GM12878 (cell line): ENCODE measurements around the gene SSX1. TPM values are rescaled to one million over a fixed set of nuclear protein-coding genes. Genes with fewer than 3 reads are reported as not detected.
A peak's percentile ranks its signal among the peaks of the same experiment; 100 is the strongest.
"Not testable (repeated sequence)": the region's sequence is repeated elsewhere in the genome, so short reads cannot be mapped to it uniquely, and the experiment has no call there.

ENCODE experiments used
- ATAC-seq: fragments of 200-7000 bp; cut with Tn5 transposase; 3 replicates; pipeline ENCODE4 v1.9.1; 2020; ENCODE audit warnings: mild to moderate bottlenecking, moderate library complexity
- BruUV-seq: library from RNA; stranded (reverse); fragments of 400-500 nt; replicated peaks from 2 replicates; lab custom pipeline; 2021; lab: Mats Ljungman, UMichigan
- CTCF ChIA-PET: fragments of 300-600 bp; sonication (Branson Sonifier 250); formaldehyde crosslinking; extraction: SDS; loops from one replicate; lab custom pipeline; 2021; ENCODE audit warnings: inconsistent platforms; lab: Yijun Ruan, JAX
- POLR2A ChIA-PET: fragments of 350-600 bp; formaldehyde crosslinking; extraction: SDS; loops from one replicate; lab custom pipeline; 2021; ENCODE audit warnings: inconsistent platforms; lab: Charles Lee
- RAD21 ChIA-PET: fragments of 300-600 bp; sonication (Branson Sonifier 250); formaldehyde crosslinking; loops from one replicate; lab custom pipeline; 2023; ENCODE audit warnings: antibody characterized with exemption; ENCODE audit not compliant: unreplicated experiment; lab: Charles Lee
- SMC1A ChIA-PET: fragments of 300-600 bp; sonication (Branson Sonifier 250); formaldehyde crosslinking; loops from one replicate; lab custom pipeline; 2023; ENCODE audit not compliant: unreplicated experiment, uncharacterized antibody; lab: Charles Lee
- DNase-seq: peaks from one replicate; pipeline ENCODE4 v3.0.0-alpha.2; 2011; ENCODE audit warnings: low read depth, low spot score
- FAIRE-seq: peaks from 3 replicates; lab custom pipeline; 2011; peaks lifted over from hg19 to GRCh38; lab: Jason Lieb, UNC
- H2AFZ ChIP-seq: 2 replicates; pipeline ENCODE4 v1.6.0; 2011; ENCODE audit warnings: low read depth, low read length, control low read depth; ENCODE audit not compliant: control insufficient read depth
- H3K27ac ChIP-seq: 2 replicates; pipeline ENCODE4 v1.5.1; 2011; ENCODE audit warnings: control low read depth; ENCODE audit not compliant: control insufficient read depth, insufficient read depth
- H3K27me3 ChIP-seq, 2 experiments: replicated peaks in 1 of 2; 2 replicates each; pipeline versions ENCODE4 v1.6.0 to v1.6.1; 2011; ENCODE audit warnings: low read length in 1 of 2; ENCODE audit not compliant: control insufficient read depth in 2 of 2, insufficient read depth in 2 of 2
- H3K36me3 ChIP-seq, 2 experiments: 2 replicates each; pipeline ENCODE4 v1.5.1; 2011; ENCODE audit warnings: low read length in 1 of 2; ENCODE audit not compliant: control insufficient read depth in 2 of 2, insufficient read depth in 2 of 2
- H3K4me1 ChIP-seq: 2 replicates; pipeline ENCODE4 v1.6.1; 2011; ENCODE audit warnings: mild to moderate bottlenecking, low read length, moderate library complexity, mixed read lengths; ENCODE audit not compliant: control insufficient read depth, insufficient read depth
- H3K4me2 ChIP-seq: 2 replicates; pipeline ENCODE4 v1.6.0; 2011; ENCODE audit warnings: control low read depth; ENCODE audit not compliant: control insufficient read depth, insufficient read depth
- H3K4me3 ChIP-seq: fragments of 200-600 bp; sonication (generic); 2 replicates; pipeline ENCODE4 v1.5.1; 2016
- H3K79me2 ChIP-seq: 2 replicates; pipeline ENCODE4 v1.6.0; 2011; ENCODE audit warnings: low read length; ENCODE audit not compliant: control insufficient read depth, insufficient read depth
- H3K9ac ChIP-seq: 2 replicates; pipeline ENCODE4 v1.8.0; 2011; ENCODE audit warnings: low read length, control low read depth, mixed read lengths; ENCODE audit not compliant: control insufficient read depth, insufficient read depth
- H3K9me3 ChIP-seq: replicated peaks from 3 replicates; pipeline ENCODE4 v1.5.1; 2011; ENCODE audit warnings: mild to moderate bottlenecking, low read length; ENCODE audit not compliant: control insufficient read depth, insufficient read depth
- H4K20me1 ChIP-seq: 2 replicates; pipeline ENCODE4 v1.6.0; 2011; ENCODE audit not compliant: control insufficient read depth, insufficient read depth
- FOXK2 ChIP-seq: fragments of 450-650 bp; IDR thresholded peaks from 2 replicates; pipeline ENCODE4 v1.6.1; 2017; ENCODE audit warnings: mild to moderate bottlenecking, moderate library complexity
- HDAC2 ChIP-seq: fragments of 200-600 bp; sonication (generic); IDR thresholded peaks from 2 replicates; pipeline ENCODE4 v1.6.1; 2017
- NFYB ChIP-seq: IDR thresholded peaks from 2 replicates; pipeline ENCODE4 v1.6.1; 2011; ENCODE audit warnings: low read depth, mild to moderate bottlenecking, low read length, improper control_type of control experiment, moderate library complexity; ENCODE audit not compliant: insufficient read depth
- ZZZ3 ChIP-seq: IDR thresholded peaks from 2 replicates; pipeline ENCODE4 v1.6.1; 2011; ENCODE audit warnings: low read depth; ENCODE audit not compliant: control insufficient read depth, insufficient read length
- WGBS: methylation state at CpG from one replicate; pipeline ENCODE4 v1.1.6; 2016; ENCODE audit warnings: low lambda C conversion rate; ENCODE audit not compliant: insufficient replicate concordance, insufficient coverage; ENCODE audit errors: missing lambda C conversion rate; 5-methylcytosine and 5-hydroxymethylcytosine counted together
- in situ Hi-C: fragments of 300-500 bp; cut with MboI; formaldehyde crosslinking; loops from 9 replicates; pipeline ENCODE4 v1.14.3; 2018; ENCODE audit warnings: mixed read lengths
- intact Hi-C: fragments of 100-400 bp; cut with micrococcal nuclease; formaldehyde crosslinking; loops from one replicate; pipeline ENCODE4 v1.14.2; 2022; ENCODE audit not compliant: unreplicated experiment
- polyA plus RNA-seq, 11 experiments: library from polyadenylated mRNA; depleted of rRNA in 4 of 11; unstranded in 6 of 11; stranded (reverse) in 5 of 11; fragments of >200 nt; fragmentation: Nextera tagmentation in 4 of 11; fragmentation: Illumina TruSeq in 1 of 11; extraction: Ambion mirVana in 4 of 11; extraction: Trizol in 1 of 11; gene quantifications; 1 replicate in 1 of 11; 2 replicates in 10 of 11; pipeline versions ENCODE4 v1.2.1 to v1.2.3, GENCODE V29; 2011 to 2016; ENCODE audit warnings: inconsistent platforms in 2 of 11, missing spikeins in 2 of 11, low read depth in 1 of 11
- total RNA-seq, 4 experiments: library from RNA; depleted of rRNA in 3 of 4; stranded (reverse); fragments of >200 nt in 3 of 4; fragmentation: Illumina TruSeq in 1 of 4; extraction: Trizol in 1 of 4; gene quantifications; 2 replicates each; pipeline versions ENCODE4 v1.2.1 to v1.2.3, GENCODE V29; 2013 to 2021
- TF ChIP-seq, protein P1 (sequence below): fragments of 450-650 bp; IDR thresholded peaks from 2 replicates; pipeline ENCODE4 v1.6.1; 2017; ENCODE audit warnings: mild to moderate bottlenecking, moderate library complexity

The SSX1 gene
- total and polyA plus RNA-seq, 10 of the 15 experiments (the other 5 are each of a cell fraction or from before 2014, with no cell fraction given): 0.15 to 0.26 TPM; not detected in 8

GRCh38 chrX:48278958-48279357, 23.8 kb downstream of the SSX1 start:
- Histone ChIP-seq H3K4me3 (no peak overlapping the region), H3K79me2 (no peaks in the 10 kb centered on the region), H3K9me3 (no peaks in the 10 kb centered on the region; the same call in 2 of the 3 replicates), H3K27me3 (no peaks in the 10 kb centered on the region), H3K4me1 (no peaks in the 10 kb centered on the region), H3K27ac (no peak overlapping the region), H4K20me1 (no peaks in the 10 kb centered on the region), H2AFZ (no peak overlapping the region), H3K4me2 (no peak overlapping the region), H3K36me3 (no peaks in the 10 kb centered on the region), H3K9ac (no peak overlapping the region)
- RAD21 ChIA-PET: no interaction called here
- 31% methylated on average over 9 of the region's 9 CpGs for WGBS
- BruUV-seq: no TSS peak
- POLR2A ChIA-PET: no interaction called here
- TF ChIP-seq HDAC2 (no peak), NFYB (0 out of 2 replicates have a peak, but pooled peaks have one; percentile 50), ZZZ3 (no peak), FOXK2 (no peak)
- TF ChIP-seq, protein P1, sequence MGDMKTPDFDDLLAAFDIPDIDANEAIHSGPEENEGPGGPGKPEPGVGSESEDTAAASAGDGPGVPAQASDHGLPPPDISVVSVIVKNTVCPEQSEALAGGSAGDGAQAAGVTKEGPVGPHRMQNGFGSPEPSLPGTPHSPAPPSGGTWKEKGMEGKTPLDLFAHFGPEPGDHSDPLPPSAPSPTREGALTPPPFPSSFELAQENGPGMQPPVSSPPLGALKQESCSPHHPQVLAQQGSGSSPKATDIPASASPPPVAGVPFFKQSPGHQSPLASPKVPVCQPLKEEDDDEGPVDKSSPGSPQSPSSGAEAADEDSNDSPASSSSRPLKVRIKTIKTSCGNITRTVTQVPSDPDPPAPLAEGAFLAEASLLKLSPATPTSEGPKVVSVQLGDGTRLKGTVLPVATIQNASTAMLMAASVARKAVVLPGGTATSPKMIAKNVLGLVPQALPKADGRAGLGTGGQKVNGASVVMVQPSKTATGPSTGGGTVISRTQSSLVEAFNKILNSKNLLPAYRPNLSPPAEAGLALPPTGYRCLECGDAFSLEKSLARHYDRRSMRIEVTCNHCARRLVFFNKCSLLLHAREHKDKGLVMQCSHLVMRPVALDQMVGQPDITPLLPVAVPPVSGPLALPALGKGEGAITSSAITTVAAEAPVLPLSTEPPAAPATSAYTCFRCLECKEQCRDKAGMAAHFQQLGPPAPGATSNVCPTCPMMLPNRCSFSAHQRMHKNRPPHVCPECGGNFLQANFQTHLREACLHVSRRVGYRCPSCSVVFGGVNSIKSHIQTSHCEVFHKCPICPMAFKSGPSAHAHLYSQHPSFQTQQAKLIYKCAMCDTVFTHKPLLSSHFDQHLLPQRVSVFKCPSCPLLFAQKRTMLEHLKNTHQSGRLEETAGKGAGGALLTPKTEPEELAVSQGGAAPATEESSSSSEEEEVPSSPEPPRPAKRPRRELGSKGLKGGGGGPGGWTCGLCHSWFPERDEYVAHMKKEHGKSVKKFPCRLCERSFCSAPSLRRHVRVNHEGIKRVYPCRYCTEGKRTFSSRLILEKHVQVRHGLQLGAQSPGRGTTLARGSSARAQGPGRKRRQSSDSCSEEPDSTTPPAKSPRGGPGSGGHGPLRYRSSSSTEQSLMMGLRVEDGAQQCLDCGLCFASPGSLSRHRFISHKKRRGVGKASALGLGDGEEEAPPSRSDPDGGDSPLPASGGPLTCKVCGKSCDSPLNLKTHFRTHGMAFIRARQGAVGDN: no peak
- FAIRE-seq (no peak), DNase-seq (no peak), ATAC-seq (no peak)
- in situ Hi-C loops (no loop called here), intact Hi-C loops (no loop called here)
- CTCF ChIA-PET: no interaction called here
- SMC1A ChIA-PET: no interaction called here

DNA sequence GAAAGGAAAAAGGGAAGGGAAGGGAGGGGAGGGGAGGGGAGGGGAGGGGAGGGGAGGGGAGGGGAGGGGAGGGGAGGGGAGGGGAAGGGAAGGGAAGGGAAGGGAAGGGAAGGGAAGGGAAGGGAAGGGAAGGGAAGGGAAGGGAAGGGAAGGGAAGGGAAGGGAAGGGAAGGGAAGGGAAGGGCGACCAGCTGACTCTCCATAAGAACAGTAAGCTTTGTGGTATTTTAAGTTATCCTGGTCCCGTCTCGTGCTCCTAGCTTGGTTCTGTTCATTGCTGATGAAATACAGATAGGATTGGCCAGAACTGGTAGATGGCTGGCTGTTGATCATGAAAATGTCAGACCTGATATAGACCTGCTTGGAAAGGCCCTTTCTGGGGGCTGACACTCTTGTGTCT, 25.5 kb downstream of the SSX1 start:
- SMC1A ChIA-PET, CTCF ChIA-PET, H3K79me2 ChIP-seq, H3K36me3 ChIP-seq, H3K9me3 ChIP-seq, ATAC-seq, H3K4me2 ChIP-seq, DNase-seq, FAIRE-seq, H3K4me1 ChIP-seq, H4K20me1 ChIP-seq, intact Hi-C loops, POLR2A ChIA-PET, H3K27ac ChIP-seq, H3K27me3 ChIP-seq, H2AFZ ChIP-seq, in situ Hi-C loops, H3K9ac ChIP-seq, BruUV-seq, RAD21 ChIA-PET, H3K4me3 ChIP-seq: not testable (repeated sequence)
- 37% methylated on average over 3 of the region's 3 CpGs for WGBS
